HG03095 (cell line): Measurements from ENCODE around the gene RFX2.
"Not testable (repeated sequence)": the region's sequence is repeated elsewhere in the genome, so short reads cannot be mapped to it uniquely, and the experiment has no call there.

Experiments used
- ATAC-seq: cut with Tn5 transposase; IDR thresholded peaks from one replicate; pipeline ENCODE4 v1.9.1; 2021; ENCODE audit warnings: moderate library complexity; ENCODE audit not compliant: unreplicated experiment

Gene RFX2

DNA sequence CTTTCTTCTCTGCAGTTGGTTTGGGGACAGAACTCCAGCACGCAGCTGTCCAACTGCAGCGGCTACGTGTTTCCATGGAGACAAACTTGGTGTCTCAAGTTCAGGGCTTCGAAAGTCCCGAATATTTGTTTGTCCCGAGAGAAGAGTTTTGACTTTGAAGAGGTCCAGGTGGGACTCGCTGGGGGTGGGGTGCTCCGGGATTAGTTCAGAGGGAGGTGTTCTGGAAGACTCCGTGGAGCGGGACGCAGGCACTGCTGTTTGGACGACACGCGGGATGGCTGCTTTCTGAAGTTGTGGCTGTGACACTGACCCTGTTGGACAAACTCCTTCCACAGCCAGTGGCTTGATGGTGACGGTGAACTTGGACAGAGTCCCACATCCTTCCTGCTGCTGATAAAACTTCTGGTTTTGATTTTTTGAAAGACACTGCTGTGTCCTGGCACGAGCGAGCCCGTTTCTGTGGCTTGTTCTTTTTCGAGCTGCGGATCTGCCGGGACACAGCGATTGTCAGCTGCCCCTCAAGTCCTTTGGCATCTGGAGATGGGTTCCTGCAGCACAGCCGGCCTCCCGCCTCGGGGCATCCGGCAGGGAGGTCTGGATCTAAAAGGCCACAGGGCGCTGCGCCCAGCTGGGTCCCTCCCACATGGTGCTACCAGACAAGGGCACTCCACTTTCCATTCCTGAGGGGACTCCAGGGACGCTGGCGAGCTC is 116.5 kb downstream of the RFX2 start:
- no peak for ATAC-seq

DNA sequence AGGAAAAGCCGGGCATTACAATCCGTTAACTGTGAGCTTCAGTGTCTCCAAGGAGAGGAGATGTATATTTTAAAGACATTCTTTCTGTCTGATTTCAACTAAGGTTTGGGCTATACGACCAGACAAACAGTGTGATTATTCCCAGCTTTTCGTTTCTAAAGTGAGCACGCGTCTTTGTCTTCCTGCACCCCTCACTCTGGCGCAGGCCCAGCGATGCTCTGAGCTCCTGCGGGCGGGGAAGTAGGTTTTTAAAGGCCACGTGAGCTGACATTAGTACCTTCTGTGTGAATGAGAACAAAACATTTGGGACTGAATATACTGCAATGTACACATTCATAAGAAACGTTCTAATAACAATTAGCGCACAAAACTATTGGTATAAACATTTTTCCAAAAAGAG is 117.1 kb downstream of the RFX2 start:
- ATAC-seq: no peak

DNA sequence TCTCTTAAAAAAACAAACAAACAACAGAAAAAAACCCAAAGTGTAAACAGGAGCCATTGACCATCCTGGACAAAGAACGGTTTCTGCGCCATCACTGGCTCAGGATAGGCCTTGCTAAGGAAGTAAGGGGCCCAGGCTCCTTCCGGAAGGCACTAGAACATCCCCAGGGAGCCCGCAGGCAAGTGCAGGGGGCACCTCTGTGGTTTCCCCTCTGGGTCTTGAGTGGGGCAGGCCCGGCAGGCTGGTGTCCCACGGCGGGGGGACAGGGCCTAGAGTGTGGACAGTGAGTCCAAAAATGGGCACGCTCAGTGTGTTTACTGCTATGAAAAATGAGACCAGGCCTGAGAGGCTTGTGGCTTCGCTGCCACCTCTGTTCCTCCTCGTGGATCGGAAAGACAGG is 117.5 kb downstream of the RFX2 start:
- no peak for ATAC-seq

DNA sequence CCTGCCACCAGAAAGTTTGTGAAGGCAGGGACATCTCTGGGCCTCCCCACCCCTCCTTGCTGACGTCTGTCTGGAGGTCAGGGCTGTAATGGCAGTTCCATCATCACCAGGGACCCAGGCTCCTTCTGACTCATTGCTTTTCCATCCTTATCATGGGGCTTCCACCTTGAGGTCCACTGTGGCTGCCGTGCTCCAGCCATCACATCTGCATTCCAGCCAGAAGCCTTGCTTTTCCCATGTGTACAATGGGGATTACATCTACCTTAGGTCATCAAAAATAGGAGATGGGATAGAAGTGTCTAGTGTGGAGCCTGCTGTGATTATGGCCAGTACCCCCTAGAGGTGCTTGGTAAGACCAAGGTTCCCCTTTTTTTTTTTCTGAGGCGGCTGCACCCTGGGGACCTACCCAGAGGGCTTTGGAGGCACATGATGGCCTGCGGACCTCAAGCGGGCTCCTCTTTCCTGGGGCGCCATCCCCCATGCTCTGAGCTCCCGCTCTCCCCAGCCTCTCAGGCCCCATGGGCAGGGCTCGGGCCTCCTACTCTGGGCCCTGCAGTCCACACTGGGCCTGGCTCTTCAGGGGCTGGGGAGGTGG is 119.0 kb downstream of the RFX2 start:
- ATAC-seq: no peak

DNA sequence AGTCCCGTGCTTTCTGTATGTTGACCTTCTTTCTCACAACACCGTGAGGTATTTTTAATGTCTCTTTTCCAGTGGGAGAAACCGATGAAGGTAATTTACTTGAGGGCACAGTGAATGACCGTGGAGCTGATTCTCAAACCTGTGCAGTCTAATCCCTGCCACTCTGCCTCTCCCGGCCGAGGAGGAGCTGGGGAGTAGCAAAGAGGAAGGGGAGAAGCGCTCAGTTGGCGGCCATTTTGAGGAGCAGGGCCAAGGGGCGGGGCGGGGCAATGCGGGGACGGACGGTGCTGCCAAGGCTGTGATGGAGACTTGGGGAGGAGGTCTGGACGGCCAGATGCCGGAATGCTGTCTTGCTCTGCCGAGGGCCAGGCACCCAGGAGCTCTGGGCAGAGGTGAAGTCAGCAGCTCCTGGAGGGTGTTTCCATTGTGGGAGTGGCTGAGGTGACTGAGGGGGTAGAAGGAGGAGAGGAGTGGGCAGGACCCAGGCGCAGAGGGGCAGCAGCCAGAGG is 120.0 kb downstream of the RFX2 start:
- no peak for ATAC-seq

DNA sequence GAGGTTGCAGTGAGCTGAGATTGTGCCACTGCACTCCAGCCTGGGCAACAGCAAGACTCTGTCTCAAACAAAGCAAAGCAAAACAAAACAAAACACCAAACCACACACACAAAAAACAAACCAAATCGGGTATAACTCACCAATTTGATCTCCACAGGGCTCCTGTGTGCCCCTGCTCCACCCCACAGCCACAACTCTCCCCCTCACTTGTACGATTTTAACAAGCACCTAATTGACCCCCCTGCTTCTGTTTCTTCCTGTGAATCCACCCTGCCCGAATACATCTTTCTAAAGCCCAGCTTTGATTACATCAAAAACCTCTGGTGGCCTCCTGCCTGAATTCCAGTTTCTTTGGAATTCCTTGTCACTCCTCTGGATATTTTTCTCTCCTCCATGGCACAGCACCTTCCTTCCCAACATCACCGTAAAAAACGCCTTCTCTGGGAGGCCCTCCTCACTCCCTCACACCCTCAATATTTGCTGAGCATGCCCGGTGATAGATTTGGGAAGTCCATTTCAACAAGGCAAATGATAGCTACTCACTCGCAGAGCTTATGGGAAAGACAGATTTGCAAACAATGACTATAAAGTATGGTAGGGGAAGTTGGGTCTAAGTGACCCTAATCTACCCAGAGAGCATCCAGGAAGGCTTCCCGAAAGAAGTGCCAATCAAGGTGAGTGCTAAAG is 120.8 kb downstream of the RFX2 start:
- ATAC-seq: no peak

DNA sequence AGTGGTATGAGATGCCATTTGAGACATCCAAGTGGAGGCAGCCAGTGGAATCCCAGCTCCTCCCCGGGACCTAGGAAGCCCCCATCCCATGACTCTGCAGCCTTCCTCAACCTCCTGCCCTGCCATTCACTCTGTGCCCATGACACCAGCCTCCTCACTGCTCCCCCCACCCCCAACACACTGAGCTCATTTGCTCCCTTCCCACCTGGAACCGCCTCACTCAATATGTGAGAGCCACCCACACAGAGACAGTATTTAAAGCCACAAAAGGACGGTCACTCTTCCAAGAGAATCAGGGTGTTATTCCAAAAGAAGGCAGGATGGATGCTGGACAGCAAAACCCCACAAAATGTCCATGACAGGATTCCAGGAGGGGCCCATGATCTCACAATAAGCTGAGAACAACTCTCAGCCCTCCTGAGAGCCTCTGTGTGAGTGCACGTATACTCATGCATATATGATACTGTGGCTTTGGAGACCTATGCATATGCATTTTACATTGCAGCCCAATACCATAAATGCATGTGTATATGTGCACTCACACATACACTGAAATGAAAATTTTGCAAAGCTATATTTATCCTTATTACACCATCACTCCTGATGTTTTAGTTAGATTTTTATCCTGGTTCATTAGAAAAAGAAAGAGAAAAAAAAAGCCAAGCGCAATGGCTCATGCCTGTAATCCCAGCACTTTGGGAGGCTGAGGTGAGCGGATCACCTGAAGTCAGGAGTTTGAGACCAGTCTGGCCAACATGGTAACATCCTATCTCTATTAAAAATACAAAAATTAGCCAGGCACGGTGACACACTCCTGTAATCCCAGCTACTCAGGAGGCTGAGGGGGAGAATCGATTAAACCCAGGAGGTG is 121.5 kb downstream of the RFX2 start:
- no peak for ATAC-seq

DNA sequence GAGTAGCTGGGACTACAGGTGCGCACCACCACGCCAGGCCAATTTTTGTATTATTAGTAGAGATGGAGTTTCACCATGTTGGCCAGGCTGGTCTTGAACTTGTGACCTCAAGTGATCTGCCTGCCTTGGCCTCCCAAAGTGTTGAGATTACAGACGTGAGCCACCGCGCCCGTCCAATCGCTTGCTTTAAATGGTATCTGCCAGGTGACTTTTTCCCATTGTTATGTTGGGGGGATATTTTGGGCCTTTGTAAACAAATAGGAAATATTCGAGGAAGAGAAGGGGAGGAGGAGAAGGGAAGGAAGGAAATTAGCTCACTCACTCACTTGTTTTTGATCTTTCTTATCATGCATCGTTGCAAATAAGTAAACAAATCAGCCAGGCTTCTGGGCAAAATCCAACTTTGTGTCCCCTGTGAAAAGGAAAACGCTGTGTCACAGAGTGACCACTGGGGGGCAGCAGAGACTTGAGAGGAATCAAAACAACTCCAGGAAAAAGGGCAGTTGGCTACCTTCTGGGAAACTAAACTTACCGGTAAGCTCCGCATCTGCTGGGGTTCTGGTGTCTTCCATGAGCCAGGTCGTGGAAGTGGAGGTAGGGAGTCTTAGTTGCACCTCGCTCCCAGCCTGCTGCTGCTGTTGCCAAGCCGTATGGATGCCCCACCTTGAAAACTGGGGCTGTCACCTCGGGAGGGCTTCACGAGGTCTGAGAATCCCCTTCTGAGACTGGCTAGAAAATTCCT is 123.1 kb downstream of the RFX2 start:
- ATAC-seq: no peak

DNA sequence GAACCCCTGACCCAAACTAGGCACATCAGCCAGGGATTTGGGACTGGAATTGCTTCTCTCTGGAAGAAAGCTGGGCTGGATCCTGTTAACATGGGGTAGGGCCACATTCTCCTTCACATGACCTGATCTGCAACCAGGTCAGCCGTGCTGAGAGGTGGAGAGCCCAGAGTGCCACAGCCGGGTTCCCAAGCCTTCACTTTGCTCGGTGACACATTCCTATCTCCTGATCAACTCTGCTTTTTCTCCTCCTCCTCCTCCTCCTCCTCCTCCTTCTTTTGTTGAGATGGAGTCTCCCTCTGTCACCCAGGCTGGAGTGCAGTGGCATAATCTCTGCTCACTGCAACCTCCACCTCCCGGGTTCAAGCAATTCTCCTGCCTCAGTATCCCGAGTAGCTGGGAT is 124.5 kb downstream of the RFX2 start:
- not testable (repeated sequence) for ATAC-seq

DNA sequence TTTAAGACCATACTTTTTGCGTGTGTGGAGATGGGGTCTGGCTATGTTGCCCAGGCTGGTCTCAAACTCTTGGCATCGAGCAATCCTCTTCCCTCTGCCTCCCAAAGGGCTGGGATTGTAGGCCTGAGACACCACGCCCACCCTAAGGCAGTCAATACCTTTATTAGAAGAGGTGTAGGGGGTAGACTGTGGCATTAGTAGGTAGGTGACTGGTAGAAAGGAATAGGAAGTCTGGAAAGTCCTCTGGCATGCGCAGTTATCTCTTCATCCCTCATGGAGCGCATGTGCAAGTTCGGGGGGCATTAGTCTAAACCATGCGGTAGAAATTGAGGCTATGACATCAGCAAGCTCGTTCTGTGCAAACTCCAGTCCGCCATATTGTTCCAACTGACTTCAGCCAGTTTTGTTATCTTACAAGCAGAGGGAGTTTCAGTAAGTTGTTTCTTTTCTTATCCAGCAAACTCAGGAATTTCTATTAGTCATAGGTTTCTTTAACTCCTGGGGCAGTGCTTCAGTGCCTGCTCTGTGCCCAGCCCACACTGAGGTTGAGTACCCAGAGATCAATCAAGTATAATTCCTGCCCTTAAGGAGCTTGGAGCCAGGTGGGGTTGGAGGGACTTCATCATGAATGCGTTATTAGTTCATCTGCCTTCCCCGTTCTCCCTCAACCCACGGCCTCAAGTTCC is 125.1 kb downstream of the RFX2 start:
- no peak for ATAC-seq

DNA sequence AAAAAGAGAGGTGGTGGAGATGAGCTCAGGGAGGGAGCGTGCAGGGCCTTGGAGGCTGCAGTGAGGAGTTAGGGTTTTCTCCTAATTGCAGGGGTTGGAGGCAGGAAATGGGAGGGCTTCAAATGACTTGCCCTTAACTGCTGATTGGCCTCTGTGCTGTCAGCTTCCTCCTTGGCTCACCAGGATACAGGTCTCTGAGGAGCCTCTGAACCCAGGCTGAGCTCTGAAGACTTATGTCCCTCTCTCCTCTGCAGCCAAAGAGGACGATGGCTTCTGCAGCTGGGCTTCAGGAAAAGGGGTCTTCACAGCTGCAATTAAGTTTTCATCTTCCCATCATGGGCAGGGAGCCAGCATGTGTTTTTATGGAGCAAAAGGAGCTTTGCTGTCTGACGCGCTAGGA is 125.7 kb downstream of the RFX2 start:
- ATAC-seq: no peak

DNA sequence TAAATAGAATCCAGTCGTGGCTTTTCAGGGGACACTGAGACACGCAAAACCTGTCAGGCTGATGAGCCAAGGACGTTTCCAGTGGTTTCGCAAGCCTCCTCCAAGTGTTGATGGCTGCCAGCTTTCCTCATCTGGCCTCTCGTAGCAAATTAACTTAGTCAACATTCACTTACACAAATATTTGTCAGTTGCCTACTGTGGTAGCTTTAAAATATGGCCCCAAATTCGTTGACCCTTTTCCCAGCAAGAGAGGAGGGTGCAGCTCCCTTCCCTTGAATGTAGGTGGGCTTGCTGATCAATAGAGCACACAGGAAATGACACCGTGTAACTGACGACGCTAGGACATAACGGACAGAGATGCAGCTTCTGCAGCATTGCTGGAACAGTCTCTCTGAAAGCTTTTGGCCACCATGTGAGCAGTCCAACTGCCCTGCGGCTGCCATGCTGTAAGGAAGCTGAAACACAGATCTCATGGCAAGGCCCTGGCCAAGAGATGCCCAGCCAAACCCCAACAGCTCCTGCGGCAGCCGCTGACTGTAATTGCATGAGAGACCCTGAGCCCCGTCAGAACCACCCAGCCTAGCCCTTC is 126.8 kb downstream of the RFX2 start:
- no peak for ATAC-seq

DNA sequence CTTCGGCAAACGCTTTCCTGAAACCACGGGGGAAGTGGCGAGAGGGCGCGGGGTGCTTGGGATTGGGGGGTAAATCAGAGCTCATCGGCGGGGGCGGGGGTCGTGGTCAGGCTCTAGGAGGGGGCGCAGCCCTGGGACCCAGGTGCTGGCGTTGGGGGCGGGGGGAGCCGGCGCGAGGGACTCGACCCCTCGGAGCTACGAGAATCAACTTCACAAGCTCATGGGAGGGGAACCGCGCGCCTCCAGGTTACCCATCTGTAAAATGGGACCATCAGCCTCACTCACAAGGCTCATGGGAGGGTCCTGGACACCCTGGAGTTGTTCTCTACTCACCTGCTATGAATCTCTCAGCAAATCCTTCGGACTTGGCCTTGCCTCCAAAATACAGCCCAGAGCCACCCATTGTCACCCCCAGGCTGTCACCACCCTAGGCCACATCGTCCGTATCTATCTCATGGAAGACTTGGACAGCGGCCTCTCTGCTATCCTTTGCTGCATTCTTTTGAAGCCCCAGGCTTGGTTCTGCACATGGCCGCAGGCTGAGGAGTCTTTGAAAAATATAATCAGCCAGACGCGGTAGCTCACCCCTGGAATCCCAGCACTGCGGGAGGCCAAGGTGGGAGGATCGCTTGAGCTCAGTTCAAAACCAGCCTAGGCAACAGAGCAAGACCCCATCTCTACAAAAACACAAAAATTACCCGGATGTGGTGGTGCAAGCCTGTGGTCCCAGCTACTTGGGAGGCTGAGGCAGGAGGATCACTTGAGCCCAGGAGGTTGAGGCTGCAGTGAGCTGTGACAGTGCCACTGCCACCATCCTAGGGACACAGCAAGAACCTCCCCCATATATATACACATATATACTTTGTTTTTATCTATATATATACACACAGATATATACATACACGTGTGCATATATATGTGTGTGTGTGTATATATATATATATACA is 131.4 kb downstream of the RFX2 start:
- ATAC-seq: no peak

DNA sequence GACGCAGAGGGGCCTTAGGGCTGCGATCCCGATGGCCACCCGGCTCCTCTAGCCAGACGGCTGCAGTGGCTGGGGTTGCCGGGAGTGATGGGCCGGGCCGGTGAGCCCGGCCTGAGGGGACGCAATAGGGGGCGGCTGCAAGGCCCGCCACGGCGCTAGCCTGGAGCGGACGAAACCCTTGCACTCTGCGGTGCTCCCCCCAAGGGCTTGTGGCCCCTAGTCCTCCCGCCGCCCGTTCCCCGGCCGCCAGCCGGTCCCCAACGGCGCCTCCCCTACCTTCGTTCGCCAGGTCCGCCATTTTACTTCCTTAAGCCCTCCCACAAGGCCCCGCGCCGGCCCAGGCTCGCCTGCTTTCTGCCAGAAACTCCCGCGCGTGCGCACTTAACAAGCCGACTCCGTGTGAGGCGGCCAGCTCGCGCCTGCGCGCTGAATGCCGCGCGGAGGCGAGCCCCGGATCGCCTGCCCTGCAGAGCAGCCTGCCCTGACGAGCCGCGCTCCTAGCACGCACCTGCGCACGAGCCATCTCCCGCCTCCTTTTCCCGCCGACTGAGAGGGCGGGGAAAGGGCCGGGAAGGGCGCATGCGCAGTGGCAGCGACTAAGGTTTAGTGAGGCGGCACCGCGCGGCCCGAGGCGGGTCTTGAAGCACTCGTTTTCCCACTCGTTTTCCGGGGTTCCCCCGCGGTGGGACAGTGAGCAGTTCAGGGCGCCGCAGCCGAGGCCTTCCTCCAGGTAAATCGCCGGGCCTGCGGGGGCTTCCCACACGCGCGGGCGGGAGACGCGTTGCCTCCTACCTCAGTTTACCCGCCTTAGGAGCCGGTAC is 132.3 kb downstream of the RFX2 start, which contains the start of gene RANBP3:
TSS of gene RANBP3 (minus strand) at position 356 of the 821 bp plus-strand sequence. CDS start at position 298, 58 bp downstream.
- ATAC-seq: peak; percentile 78

DNA sequence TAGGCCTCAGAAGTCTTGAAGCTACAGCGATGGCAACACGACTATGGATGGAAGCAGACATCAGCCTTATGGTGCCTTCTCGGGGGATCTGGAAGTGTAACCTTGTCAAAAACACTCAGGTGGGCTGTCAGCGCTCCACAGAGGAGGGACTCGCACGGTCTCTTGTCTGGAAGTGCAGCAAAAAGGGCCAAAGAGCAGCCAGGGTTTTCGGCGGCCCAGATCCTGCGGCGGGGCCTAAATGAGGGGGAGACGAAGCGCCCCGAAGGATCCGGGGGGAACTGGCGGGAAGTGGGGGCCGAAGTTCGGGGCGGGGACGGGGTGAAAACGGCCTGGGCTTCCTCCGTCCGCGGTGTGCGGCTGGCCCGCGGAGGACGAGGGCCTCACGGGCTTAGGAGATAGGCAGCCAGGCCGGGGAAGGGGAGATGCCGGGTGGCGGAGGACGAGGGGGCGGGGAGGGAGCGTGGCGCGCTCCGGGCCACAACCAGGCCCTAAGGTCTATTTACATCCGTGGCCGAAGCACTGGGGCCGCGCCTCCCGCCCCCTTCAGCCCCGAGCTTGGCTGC is 133.0 kb downstream of the RFX2 start:
- no peak for ATAC-seq

DNA sequence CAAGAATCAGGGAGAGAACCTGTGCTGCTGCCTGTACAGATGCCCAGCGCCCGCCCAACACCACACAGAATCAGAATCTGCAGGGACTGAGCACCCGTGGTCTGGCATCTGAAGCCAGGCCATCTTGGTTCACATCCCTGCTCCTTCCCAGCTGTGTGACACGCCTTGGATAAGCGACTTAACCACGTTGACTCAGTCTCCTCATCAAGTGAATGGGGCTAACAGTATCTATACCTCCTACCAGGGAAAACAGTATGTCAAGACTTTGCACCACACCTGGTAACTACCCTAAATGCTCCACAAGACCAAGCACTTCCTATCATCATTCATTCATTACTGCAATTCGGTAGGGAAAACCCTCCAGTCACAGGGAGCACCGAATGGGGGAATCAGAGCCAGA is 133.5 kb downstream of the RFX2 start:
- no peak for ATAC-seq

DNA sequence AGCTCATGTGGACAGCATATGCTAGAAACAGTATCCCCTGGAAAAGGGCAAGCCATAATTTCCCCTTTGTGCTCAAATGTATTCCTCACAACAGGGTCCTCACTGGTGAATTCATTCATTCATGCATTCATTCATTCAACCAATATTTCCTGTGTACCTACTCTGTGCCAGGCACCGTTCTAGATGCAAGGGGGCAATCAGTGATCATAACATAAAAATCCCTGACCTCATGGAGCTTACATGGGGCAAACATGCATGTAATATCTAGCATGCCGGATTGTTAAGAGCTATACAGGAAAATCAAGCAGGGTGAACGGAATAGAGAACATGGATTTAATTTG is 134.9 kb downstream of the RFX2 start:
- ATAC-seq: no peak
